NOMO-1 (cell line): Measurements from ENCODE around the gene SRRM2.

Source experiments
- DNase-seq, 2 experiments: peaks; one replicate each; lab custom pipeline; 2025; ENCODE audit not compliant: unreplicated experiment in 2 of 2; lab: John Stamatoyannopoulos, UW

SRRM2 gene

DNA sequence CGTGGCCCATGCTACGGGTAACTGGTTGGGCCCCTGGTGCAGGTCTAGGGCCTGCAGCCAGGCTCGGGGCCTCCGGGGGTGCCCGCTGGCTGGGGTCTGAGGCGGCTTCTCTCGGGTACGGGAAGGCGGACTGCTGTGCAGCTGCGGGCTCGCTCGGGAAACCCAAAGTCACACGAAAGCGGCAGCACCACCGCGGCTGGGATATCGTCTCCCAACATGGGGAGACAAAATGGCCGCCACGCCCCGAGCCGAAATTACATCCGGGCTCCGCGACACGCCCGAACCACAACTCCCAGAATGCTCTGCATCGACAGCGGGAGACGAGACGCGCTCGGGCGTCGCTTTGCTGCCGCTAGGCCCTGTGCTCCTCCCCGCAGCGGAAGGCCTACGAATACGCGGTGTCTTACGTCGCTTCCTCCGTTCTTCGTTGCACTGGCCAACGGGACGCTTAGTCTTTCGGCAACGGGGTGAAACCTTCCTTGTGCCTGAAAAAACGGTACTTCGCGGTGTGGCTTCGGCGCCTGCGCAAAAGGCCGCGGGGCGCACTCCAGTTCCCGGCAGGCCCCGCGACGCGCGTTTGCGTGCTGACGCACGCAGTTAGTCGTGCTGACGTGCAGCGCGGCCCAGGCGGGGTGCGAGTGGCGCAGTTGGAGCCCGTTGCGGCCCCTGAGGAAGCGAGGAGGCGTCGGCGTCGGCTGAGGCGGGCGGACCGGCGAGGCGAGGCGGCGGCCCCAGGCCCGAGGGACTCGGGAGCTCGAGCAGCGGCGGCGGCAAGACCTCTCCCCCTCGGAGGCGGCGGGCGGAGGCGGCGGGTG lies at the start of gene SRRM2:
Gene SRRM2, plus strand, starts transcription at position 604 of the 815 bp plus-strand sequence. CDS start 3,727 bp downstream, outside the sequence.
- DNase-seq, result peak; percentile 96 to 97

- no peak for DNase-seq
Measured at GRCh38 chr16:2702871-2703745, 49.3 kb upstream of the SRRM2 start.

GRCh38 chr16:2704166-2704982 lies 48.1 kb upstream of the SRRM2 start:
- no peak for DNase-seq

GRCh38 chr16:2704983-2705275 lies 47.5 kb upstream of the SRRM2 start:
- no peak for DNase-seq

GRCh38 chr16:2705351-2705750 lies 47.1 kb upstream of the SRRM2 start:
- no peak for DNase-seq

- no peak for DNase-seq
Measured at GRCh38 chr16:2706085-2706484, 46.4 kb upstream of the SRRM2 start.

DNA sequence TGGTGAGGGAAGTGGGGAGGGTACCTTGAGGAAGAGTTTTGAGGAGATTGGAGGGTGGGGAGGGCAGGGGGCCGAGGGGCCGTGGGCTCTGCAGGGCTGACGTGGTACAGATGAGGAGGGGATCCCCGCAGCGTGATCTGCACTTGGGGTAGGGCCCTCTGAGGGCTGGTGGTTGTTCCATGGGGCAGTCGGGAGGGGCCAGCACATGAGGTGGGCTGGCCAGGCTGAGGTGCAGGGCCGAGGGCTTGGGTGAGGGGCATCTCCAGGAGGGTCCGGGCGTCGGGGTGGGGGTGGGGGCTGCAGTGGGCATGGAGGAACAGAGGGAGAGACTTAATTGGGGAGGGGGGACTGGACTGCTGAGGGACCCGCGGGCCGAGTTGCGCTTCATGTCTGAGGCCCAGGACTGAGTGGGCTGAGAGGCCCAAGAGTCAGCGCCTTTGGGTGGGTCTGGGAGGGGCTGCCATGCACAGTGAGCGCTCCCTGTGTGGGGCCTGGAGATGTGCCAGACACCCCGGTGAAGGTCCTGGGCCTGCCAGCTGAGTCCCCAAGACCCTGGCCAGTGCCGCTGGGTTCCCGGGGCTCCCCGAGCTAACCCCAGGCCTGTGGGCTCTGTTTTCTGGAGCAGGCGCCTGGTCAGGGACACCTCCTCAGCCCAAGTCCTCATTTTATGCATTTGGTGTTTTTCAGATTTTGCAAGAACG lies 45.7 kb upstream of the SRRM2 start:
- DNase-seq, result no peak

DNA sequence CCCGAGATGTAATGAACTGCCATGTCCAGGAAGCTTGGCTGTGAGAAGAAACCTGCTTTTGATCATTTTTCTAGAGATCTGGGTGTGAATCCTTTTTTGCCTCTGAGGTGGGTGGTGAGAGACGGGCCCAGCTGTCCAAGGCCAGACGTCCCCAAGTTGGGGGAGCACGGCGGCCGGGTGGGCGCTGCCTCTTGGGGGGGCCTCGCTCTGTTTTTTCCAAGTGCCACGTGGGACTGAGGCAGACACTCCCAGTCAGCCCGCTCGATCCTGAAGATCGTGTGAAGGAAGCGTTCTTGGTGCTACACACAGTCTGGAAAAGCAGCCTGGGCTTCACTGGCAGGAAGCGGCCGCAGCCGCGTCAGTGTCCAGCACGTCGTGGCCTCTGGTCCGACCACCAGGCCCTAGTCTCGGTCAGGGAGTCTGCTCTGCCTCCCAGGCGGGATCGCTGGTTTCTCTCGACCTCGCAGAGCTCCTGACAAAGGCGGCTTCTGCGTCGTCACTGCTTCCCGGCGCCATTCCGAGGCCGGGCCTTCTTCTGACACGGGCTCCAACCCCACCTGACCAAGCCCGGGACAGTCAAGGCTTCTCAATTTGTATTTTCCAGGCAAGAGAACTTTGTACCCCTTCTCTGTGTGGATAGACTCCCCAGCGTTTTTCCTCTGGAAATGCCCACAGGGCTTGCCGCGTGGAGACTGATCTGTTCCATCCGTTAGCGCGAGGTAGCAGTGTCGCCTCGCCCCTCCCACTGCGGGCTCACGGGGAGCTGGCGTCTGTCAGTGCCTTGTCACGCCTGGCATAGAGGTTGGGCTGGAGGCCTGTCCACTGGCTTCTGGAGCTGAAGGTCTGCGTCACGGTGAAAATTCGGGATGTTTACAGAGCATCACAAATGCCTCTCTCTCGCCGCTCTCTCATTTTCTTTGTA lies 44.8 kb upstream of the SRRM2 start:
- no peak for DNase-seq

GRCh38 chr16:2708290-2708639 lies 44.2 kb upstream of the SRRM2 start:
- no peak for DNase-seq

DNA sequence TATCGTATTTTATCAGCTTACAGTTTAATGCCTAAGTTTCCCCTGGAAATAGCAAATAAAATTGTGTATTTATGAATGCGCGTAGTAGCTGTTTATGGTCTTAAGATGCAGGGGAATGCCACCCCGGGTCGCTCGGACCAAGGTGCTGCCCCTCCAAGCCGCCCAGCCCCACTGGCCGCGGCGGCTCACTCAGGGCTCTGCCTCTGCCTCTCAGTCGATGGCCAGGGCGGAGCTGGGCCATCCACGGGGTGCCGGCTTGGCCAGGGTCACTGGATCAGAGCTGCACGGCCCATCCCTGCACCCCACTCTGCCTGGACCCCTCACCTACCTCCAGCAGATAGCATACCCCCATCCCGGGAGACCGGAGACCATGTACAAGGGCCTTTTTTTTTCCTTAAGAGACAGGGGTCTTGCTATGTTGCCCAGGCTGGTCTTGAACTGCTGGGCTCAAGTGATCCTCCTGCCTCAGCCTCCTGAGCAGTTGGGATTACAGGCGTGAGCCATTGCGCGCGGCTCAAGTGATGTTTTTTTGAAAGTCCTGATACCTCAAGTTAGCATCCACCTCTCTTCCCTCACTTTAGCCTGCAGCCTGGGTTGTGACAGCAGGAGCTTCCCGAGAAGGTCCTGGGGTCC lies 43.4 kb upstream of the SRRM2 start:
- no peak for DNase-seq

DNA sequence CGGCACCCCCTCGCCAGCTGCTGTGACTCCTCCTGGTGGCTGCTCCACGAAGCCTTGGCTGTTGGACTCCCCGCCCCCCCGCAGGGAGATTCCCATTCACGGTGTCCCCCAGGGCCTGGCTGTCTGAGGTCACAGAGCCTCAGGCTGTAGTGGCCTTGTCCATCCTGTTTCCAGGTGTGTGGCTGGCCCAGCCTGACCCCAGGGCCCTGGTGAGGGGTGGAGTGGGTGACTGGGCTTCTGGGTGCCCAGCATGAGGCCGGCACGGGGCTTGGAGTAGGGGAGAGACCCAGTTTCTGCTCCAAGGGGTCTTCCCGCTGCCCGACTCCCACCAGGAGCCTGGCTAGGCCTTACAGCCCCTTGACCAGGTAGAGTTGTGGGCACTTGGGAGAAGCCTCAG lies 42.9 kb upstream of the SRRM2 start:
- DNase-seq, result no peak

DNA sequence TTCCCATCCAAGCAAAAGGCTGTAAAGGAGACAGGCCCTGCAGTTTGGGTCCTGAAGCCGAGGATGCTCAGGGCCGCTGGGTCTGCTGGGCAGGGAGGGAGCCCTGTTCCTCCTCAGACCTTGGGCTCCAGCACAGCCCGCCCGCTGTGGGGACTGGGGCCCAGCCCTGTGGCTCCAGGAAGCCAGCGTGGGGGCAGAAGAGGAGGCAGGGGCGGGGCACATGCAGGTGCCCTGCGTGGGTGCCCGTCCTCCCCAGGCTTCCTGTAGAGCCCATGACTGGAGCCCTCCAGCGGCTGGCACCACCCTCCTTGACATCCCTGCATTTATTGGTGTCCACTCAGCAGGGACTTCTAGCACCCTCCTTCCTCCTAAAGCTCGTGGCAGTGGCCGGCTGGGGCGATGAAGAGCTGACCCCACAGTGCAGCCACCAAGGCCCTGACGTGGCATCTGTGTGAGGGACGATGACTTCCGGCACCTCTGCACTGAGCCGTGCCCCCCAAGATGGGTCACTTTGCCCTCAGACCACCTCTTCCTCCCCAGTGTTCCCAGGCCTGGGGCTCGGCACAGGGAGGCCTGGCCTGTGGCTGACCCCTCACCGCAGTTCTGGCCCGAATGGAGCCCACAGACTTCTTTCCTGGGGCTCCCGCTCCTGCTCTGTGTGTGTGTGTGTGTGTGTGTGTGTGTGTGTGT lies 42.3 kb upstream of the SRRM2 start:
- no peak for DNase-seq

DNA sequence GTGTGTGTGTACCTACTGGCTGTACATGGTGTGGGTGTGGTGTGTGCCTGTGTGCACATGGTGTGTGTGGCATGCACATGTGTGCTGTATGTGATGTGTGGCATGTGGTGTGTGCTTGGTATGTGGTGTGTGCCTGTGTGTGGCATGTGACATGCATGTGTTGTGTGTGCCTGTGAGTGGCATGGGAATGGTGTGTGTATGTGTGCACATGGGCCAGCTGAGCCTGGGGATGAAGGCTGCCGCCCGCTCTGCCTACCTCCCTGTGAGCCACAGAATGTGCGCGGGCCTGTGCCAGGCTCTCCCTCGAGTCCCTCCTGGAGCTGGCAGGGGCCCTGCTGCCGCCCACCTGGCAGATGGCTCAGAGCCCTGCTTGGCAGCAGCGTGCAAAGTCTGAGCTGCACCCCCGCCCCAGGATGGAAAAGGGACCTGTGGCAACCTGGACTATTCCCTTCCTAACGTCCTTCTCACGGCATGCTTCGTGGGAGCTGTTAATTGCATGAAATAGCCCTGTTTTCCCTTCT lies 41.7 kb upstream of the SRRM2 start:
- DNase-seq, result no peak

GRCh38 chr16:2711370-2712062 lies 40.9 kb upstream of the SRRM2 start:
- DNase-seq, result no peak

DNA sequence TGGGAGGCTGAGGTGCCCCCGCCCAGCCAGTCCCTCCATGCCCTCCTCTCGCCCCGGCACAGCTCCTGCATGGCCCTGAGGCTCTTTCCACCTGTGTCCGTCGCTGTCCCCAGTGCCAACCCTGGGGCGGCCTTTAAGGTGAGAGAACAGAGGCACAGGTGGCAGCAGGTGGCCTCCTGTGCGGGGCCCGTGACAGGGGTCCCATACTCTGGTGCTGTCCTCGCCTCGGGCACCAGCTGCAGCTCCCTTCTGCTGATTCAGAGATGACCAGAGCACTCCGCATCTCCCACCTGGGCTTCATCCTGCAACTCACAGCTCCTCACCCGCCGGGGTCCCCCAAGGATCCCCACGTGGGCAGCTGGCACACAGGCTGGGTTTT lies 40.4 kb upstream of the SRRM2 start:
- DNase-seq, result no peak

GRCh38 chr16:2712546-2712945 lies 39.9 kb upstream of the SRRM2 start:
- no peak for DNase-seq

GRCh38 chr16:2713523-2713922 lies 38.9 kb upstream of the SRRM2 start:
- DNase-seq, result no peak
